Measurements from ENCODE around the gene CKAP5. TPM values are rescaled to one million over a fixed set of nuclear protein-coding genes. Genes with fewer than 3 reads are reported as not detected.

The CKAP5 gene
- total RNA-seq, 2 experiments from 2014 or later = 161 to 243 TPM

DNA sequence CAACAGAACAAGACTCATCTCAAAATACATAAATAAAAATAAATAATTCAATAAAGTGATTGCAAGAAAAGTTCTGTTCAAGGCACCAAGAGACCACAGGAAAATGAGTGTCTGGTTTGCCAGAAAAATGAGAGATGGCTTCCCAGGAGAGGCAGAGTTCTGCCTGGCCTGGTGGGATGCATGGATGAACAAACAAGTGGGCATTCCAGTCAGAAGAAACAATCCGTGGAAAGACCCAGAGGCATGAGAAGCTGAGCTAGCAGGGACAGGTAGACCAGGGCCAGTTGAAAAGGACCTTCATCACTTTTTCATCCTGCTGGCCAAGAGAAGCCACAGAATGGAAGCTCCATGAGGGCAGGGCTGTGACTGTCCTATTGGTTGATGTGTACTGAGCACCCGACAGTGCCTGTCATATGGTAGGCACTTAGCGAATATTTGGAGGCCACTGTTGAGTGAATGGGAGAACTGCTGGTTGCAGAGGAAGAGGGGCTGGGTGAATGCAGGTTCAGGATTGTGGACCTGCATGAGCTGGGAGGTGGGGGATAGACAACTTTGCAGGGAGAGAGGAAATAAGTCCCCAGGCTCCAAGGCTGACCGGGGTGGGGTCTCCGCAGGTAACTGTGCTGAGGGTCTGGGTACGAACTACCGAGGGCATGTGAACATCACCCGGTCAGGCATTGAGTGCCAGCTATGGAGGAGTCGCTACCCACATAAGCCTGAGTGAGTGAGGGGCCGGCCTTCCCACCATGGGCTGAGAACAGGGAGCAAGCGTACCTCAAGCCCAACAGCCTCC is 123.3 kb downstream of the CKAP5 start:
- ChIA-PET POLR2A (interaction anchor here (0.7 kb wide), 1 partner anchor 42 kb away, joined by 3 read pairs; no protein-coding TSS in a partner anchor), CTCF (ENCODE audit: unreplicated experiment) (no interaction called here)

DNA sequence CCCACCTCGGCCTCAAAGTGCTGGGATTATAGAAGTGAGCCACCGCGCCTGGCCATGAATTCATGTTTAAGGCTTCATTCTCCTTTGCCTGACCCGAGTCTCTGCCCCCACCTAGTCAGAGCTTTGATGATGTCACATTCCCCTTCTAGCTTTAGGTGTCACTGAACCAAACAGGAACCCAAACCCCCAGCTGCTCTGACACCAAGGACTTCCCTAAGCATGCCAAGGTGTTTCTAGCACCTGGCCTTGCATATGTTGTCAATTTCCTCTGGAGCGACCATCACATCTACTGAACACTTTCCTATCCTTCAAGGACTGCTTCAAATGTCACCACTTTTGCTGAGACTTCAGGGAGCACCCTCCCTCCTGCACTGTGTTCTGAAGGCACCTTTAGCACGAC is 124.8 kb downstream of the CKAP5 start:
- ChIA-PET CTCF (ENCODE audit: unreplicated experiment) (no interaction called here), POLR2A (interaction anchor here (0.6 kb wide), 1 partner anchor 1344 kb away, joined by 3 read pairs; no protein-coding TSS in a partner anchor)
- Histone ChIP-seq H3K4me1 (ENCODE audit: insufficient read depth, low read length, poor library complexity, severe bottlenecking) (peaks cover 17% of the 10 kb centered on the region), H3K27ac (ENCODE audit: low read depth, low read length, poor library complexity, severe bottlenecking) (no peak overlapping the region), H3K9me3 (ENCODE audit: low read length) (no peaks in the 10 kb centered on the region), H3K79me2 (ENCODE audit: insufficient read depth, low read depth, low read length) (no peaks in the 10 kb centered on the region), H4K20me1 (ENCODE audit: insufficient read depth, low read length) (no peaks in the 10 kb centered on the region), H3K36me3 (ENCODE audit: insufficient read depth, low read length) (no peaks in the 10 kb centered on the region), H3K4me2 (ENCODE audit: low read length) (no peak overlapping the region), H3K9me2 (ENCODE audit: insufficient read depth, low read length) (no peaks in the 10 kb centered on the region), H3K4me3 (ENCODE audit: low read depth, low read length, poor library complexity, severe bottlenecking) (no peak overlapping the region), H2AFZ (ENCODE audit: low read length) (no peak overlapping the region)
- intact Hi-C loops (cut with micrococcal nuclease; ENCODE audit: unreplicated experiment) = no loop called here
- peak; percentile 51 for DNase-seq (ENCODE audit: low spot score)
- no peak for TF ChIP-seq EZH2phosphoT487 (IDR thresholded peaks at IDR 0.05; ENCODE audit: borderline replicate concordance, low read depth, low read length)
- BruUV-seq (replicated peaks) = no TSS peak

More for the DNA sequence above, 123.3 kb downstream of the CKAP5 start:
- Histone ChIP-seq H3K9me3 (ENCODE audit: low read length) (no peaks in the 10 kb centered on the region), H3K36me3 (ENCODE audit: insufficient read depth, low read length) (no peaks in the 10 kb centered on the region), H3K4me3 (ENCODE audit: low read depth, low read length, poor library complexity, severe bottlenecking) (no peak overlapping the region), H3K9me2 (ENCODE audit: insufficient read depth, low read length) (no peaks in the 10 kb centered on the region), H3K79me2 (ENCODE audit: insufficient read depth, low read depth, low read length) (no peaks in the 10 kb centered on the region), H3K27ac (ENCODE audit: low read depth, low read length, poor library complexity, severe bottlenecking) (no peak overlapping the region), H2AFZ (ENCODE audit: low read length) (no peak overlapping the region), H3K4me2 (ENCODE audit: low read length) (no peak overlapping the region), H4K20me1 (ENCODE audit: insufficient read depth, low read length) (no peaks in the 10 kb centered on the region), H3K4me1 (ENCODE audit: insufficient read depth, low read length, poor library complexity, severe bottlenecking) (peaks cover 17% of the 10 kb centered on the region)
- no TSS peak for BruUV-seq (replicated peaks)
- TF ChIP-seq, protein P1, sequence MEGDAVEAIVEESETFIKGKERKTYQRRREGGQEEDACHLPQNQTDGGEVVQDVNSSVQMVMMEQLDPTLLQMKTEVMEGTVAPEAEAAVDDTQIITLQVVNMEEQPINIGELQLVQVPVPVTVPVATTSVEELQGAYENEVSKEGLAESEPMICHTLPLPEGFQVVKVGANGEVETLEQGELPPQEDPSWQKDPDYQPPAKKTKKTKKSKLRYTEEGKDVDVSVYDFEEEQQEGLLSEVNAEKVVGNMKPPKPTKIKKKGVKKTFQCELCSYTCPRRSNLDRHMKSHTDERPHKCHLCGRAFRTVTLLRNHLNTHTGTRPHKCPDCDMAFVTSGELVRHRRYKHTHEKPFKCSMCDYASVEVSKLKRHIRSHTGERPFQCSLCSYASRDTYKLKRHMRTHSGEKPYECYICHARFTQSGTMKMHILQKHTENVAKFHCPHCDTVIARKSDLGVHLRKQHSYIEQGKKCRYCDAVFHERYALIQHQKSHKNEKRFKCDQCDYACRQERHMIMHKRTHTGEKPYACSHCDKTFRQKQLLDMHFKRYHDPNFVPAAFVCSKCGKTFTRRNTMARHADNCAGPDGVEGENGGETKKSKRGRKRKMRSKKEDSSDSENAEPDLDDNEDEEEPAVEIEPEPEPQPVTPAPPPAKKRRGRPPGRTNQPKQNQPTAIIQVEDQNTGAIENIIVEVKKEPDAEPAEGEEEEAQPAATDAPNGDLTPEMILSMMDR (conservative IDR thresholded peaks at IDR 0.05; ENCODE audit: low read length) = no peak
- TF ChIP-seq EZH2phosphoT487 (IDR thresholded peaks at IDR 0.05; ENCODE audit: borderline replicate concordance, low read depth, low read length) = no peak
- DNase-seq (ENCODE audit: low spot score) = no peak
- intact Hi-C loops (cut with micrococcal nuclease; ENCODE audit: unreplicated experiment) = no loop called here

DNA sequence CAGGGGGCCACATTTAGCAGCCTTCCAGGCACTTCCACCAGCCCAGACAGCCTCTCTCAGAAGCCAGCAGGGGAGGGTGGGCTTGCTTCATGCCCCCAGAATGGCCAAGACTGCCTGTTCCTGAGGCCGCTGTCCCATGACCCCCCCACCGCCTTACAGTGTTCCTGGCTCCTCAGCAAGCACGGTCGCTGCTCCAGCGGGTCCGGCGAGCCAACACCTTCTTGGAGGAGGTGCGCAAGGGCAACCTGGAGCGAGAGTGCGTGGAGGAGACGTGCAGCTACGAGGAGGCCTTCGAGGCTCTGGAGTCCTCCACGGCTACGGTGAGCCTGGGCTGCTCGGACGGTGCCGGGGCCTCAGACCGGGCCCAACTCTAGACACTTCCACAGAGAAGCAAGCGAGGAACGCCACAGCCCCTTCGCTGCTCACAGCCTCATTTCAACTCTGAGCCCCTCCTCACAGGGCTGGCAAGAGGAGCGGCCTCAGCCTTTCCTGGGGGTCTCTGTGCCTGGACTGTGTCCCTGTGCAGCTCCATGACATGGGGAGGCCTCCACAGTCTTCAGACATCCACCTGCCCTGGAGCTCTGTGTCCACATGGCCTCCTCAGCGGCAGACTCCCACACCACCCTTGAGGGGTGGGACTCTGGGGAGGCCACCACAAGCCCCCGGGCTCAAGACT is 126.4 kb downstream of the CKAP5 start:
- intact Hi-C loops (cut with micrococcal nuclease; ENCODE audit: unreplicated experiment) = no loop called here
- Histone ChIP-seq H2AFZ (ENCODE audit: low read length) (0 out of 2 replicates have a peak overlapping the region, but pooled peaks have one; percentile 60), H3K9me3 (ENCODE audit: low read length) (no peaks in the 10 kb centered on the region), H3K36me3 (ENCODE audit: insufficient read depth, low read length) (no peaks in the 10 kb centered on the region), H3K4me3 (ENCODE audit: low read depth, low read length, poor library complexity, severe bottlenecking) (no peak overlapping the region), H3K79me2 (ENCODE audit: insufficient read depth, low read depth, low read length) (no peaks in the 10 kb centered on the region), H3K4me2 (ENCODE audit: low read length) (no peak overlapping the region), H3K9me2 (ENCODE audit: insufficient read depth, low read length) (no peaks in the 10 kb centered on the region), H4K20me1 (ENCODE audit: insufficient read depth, low read length) (no peaks in the 10 kb centered on the region), H3K4me1 (ENCODE audit: insufficient read depth, low read length, poor library complexity, severe bottlenecking) (peaks cover 17% of the 10 kb centered on the region), H3K27ac (ENCODE audit: low read depth, low read length, poor library complexity, severe bottlenecking) (no peak overlapping the region)
- ChIA-PET CTCF (ENCODE audit: unreplicated experiment) (no interaction called here), POLR2A (no interaction called here)
- no peak for DNase-seq (ENCODE audit: low spot score)
- no TSS peak for BruUV-seq (replicated peaks)
- TF ChIP-seq, protein P1 (conservative IDR thresholded peaks at IDR 0.05; ENCODE audit: low read length) = no peak
- no peak for TF ChIP-seq EZH2phosphoT487 (IDR thresholded peaks at IDR 0.05; ENCODE audit: borderline replicate concordance, low read depth, low read length)
